IgD-negative memory B cell (primary cell): Measurements from ENCODE around the gene TMOD2. TPM values are rescaled to one million over a fixed set of nuclear protein-coding genes. Genes with fewer than 3 reads are reported as not detected.

Source experiments
- H3K27ac Mint-ChIP-seq, 3 donors: one replicate each; pipeline ENCODE4 v1.8.0; 2020 to 2022; ENCODE audit warnings: mild to moderate bottlenecking in 3 of 3, mixed read lengths in 3 of 3, moderate library complexity in 1 of 3
- H3K27me3 Mint-ChIP-seq: one replicate; pipeline ENCODE4 v1.8.0; 2021; ENCODE audit warnings: mixed read lengths
- H3K36me3 Mint-ChIP-seq: one replicate; pipeline ENCODE4 v1.8.0; 2020; ENCODE audit warnings: mild to moderate bottlenecking, mixed read lengths
- H3K4me1 Mint-ChIP-seq, 3 donors: one replicate each; pipeline ENCODE4 v1.8.0; 2020 to 2022; ENCODE audit warnings: mixed read lengths in 3 of 3, mild to moderate bottlenecking in 1 of 3
- H3K4me3 Mint-ChIP-seq, 4 donors: one replicate each; pipeline ENCODE4 v1.8.0; 2020 to 2022; ENCODE audit warnings: mild to moderate bottlenecking in 4 of 4, mixed read lengths in 4 of 4, moderate library complexity in 3 of 4
- H3K9me3 Mint-ChIP-seq, 3 donors: one replicate each; pipeline ENCODE4 v1.8.0; 2020 to 2021; ENCODE audit warnings: mixed read lengths in 3 of 3, mild to moderate bottlenecking in 1 of 3
- polyA plus RNA-seq: library from polyadenylated mRNA; unstranded; fragments of 300-500 nt; fragmentation: Illumina TruSeq; gene quantifications from one replicate; pipeline ENCODE4 v1.2.3, GENCODE V29; 2021

Gene TMOD2
- polyA plus RNA-seq, 1 donor from 2014 or later = 6.4 TPM

DNA sequence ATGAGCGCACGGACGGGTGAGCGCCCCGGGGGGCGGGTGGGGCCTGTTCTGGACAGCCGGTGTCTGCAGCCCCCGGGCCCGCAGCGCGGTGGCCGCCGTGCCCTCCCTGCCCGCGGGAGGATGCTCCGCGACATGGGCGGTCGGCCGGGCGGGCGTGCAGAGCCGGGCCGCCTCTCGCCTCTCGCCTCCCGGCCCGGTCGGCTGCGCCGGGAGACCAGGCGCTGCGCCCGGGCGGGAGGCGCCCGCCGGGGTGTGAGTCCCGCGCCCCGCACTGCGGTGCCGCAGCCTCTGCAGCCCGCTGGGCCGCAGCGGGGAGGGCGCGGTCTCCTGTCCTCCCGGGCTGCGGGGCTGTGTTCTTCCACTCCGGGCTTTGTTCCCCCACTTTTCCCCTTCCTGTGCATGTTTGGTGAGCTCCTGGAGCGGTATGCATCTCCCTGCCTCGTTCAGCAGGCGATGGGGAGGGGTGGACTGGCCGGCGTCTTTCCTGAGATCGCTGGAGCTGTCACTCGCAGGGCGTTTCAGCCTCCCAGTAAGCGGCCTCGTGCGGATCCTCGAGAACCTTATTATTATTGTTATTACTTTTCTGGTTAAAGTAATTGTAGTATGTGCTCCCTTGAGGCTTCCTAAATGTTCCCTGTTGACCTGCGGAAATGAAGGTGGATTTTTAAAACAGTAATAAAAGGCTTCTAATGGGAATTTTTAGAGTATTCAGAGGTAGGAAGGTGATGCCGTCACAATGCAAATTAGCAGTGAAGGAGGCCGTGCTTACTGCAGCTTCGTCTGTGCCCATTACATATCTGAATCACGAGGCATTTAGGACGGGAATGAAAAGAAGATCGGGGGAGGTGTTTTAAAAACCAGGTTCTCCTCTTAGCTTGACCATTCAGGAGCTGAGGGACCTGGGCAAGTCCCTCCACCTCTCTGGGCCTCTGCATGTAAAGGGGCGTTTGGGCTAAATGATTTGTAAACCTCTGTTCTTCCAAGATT lies 593 bp downstream of the TMOD2 start:
- no peaks in the 10 kb centered on the region for H3K36me3 Mint-ChIP-seq
- H3K27ac Mint-ChIP-seq = peak overlapping the region; percentile 56 to 91 (median 76)
- H3K27me3 Mint-ChIP-seq = peaks cover 2% of the 10 kb centered on the region
- H3K9me3 Mint-ChIP-seq = no peaks in the 10 kb centered on the region
- peaks cover 32 to 43% (median 36%) of the 10 kb centered on the region in 3 donors for H3K4me1 Mint-ChIP-seq
- H3K4me3 Mint-ChIP-seq = peak overlapping the region; percentile 94 to 98 (median 95)

DNA sequence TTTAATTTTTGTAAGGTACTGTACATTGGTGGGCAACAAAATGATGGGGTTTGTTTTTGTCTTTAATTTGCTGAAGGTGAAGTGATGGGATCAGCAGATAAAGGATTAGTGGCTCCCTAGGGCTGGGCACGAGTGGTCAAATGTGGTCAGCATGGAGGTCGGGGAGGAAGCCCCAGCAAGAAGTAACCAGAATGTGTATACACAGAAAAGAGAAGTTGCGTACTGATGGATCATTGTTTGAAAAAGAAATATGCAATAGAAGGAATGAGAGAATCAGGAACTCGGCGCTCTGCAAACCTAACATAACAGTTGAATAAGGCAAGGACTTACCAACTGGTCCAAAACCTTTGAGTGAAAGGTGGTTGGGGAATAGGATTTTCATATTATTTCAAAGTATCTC lies 1.5 kb downstream of the TMOD2 start:
- H3K27me3 Mint-ChIP-seq = peaks cover 2% of the 10 kb centered on the region
- peak overlapping the region in 3 of 4 donors; percentile 80 to 95 (median 95) for H3K4me3 Mint-ChIP-seq
- no peaks in the 10 kb centered on the region for H3K36me3 Mint-ChIP-seq
- no peak overlapping the region for H3K27ac Mint-ChIP-seq
- no peaks in the 10 kb centered on the region for H3K9me3 Mint-ChIP-seq
- peaks cover 32 to 44% (median 36%) of the 10 kb centered on the region in 3 donors for H3K4me1 Mint-ChIP-seq

DNA sequence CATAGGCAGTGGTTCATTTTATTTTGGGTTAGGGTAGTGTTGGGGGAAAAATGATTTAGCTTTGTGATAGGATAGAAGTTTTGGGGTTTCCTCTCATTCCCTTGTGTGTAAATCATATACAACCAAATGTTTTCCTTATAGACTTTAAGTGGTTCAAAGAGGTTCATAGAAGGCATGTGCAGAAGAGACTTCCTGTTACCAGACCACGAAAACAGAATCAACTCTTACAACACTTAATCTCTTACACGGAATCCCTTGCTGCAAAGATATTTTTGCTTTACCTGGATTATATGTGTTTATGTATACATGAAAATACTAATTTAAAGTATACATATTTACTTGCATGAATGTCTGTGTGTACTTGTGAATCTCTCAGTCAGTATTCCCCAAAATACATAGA lies 2.9 kb downstream of the TMOD2 start:
- Mint-ChIP-seq H3K27me3 (peaks cover 2% of the 10 kb centered on the region), H3K4me3 (peak overlapping the region in 2 of 4 donors; percentile 67 to 75), H3K36me3 (peaks cover 2% of the 10 kb centered on the region), H3K4me1 (peaks cover 30 to 43% (median 37%) of the 10 kb centered on the region in 3 donors), H3K27ac (no peak overlapping the region), H3K9me3 (no peaks in the 10 kb centered on the region)

DNA sequence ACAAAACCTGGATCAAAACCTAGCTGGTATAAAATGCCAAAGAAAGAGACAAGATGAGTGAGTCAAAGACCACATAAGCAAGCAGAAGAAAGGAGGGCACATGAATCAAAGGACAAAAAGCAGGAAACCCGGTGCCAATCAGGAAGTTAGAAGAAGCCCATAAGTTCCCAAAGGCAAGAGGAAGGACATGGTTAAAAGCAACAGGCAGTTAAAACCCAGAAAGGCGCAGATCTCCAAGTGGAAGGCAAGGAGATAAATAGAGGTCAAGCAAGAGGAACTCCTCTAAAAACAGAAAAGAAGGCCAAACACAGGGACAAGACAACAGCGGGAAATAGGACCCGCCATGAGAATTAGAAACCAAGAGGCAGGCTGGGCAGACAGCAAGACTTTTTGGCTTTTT lies 4.4 kb downstream of the TMOD2 start:
- H3K36me3 Mint-ChIP-seq = peaks cover 3% of the 10 kb centered on the region
- no peak overlapping the region for H3K27ac Mint-ChIP-seq
- no peak overlapping the region for H3K4me3 Mint-ChIP-seq
- peaks cover 22 to 29% (median 25%) of the 10 kb centered on the region in 3 donors for H3K4me1 Mint-ChIP-seq
- peaks cover 2% of the 10 kb centered on the region for H3K27me3 Mint-ChIP-seq
- no peaks in the 10 kb centered on the region for H3K9me3 Mint-ChIP-seq

DNA sequence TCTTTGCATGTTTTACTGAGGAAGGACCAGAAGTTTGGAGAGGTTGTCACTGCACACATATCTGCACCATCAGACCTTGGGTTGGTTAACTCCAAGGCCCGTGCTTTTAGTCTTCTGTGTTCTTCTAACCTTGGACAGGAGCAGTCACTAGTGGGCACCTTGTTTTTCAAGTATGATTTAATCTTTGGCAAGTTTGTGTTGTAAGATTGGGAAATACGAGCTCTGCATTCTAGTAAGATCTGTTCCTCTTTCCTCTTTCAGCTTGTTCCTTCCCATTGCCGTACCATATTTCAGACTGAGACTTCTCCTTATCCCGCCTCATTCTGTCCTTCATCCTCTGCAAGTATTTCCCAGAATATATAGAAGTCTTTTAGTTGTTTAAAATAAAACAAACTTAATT lies 5.1 kb downstream of the TMOD2 start:
- no peaks in the 10 kb centered on the region for H3K27me3 Mint-ChIP-seq
- peaks cover 3% of the 10 kb centered on the region for H3K36me3 Mint-ChIP-seq
- H3K9me3 Mint-ChIP-seq = no peaks in the 10 kb centered on the region
- peak overlapping the region in 1 of 4 donors; percentile 48 for H3K4me3 Mint-ChIP-seq
- H3K4me1 Mint-ChIP-seq = peaks cover 18 to 29% (median 22%) of the 10 kb centered on the region in 3 donors
- H3K27ac Mint-ChIP-seq = no peak overlapping the region

DNA sequence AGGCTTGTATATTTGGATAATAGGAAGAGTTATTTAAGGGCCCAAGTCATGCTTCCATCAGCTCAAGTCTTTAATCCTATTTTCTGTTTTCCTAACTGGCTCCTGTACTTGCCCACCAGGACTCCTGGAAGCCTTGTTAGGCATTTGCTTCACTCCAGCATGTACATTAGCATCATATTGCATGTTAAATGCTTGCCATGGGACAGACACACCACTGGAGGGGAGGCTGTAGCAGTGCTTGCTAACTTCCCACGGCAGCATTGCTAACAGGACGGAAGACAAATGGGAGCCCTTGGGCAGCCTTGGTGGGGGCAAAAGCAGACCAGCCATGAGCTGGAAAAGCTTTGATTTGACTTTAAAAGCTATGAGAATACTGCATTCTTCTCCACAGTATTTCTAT lies 6.1 kb downstream of the TMOD2 start:
- Mint-ChIP-seq H3K4me3 (no peak overlapping the region), H3K27ac (no peak overlapping the region), H3K27me3 (no peaks in the 10 kb centered on the region), H3K4me1 (peaks cover 15 to 26% (median 17%) of the 10 kb centered on the region in 3 donors), H3K9me3 (no peaks in the 10 kb centered on the region), H3K36me3 (peaks cover 3% of the 10 kb centered on the region)

DNA sequence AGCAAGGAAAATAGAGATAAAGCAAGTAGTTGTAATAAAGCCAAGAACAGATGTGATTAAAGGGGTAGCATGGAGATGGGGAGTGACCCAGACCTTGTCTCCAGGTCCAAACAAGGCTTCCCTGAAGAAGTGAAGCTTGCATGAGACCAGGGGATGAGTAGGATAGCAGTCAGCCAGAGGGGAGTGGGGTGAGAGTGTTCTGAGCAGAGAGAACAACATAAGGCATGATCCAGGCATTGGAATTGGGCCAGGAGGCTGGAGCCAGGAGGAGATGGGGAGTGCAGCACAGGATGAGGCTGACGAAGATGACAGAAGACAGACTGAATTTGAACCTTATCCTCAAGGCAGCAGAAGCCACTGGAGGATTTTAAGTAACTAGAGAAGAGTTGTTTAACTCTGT lies 7.2 kb downstream of the TMOD2 start:
- Mint-ChIP-seq H3K4me1 (peaks cover 6 to 17% (median 14%) of the 10 kb centered on the region in 3 donors), H3K36me3 (peaks cover 3% of the 10 kb centered on the region), H3K4me3 (no peak overlapping the region), H3K27me3 (no peaks in the 10 kb centered on the region), H3K9me3 (no peaks in the 10 kb centered on the region), H3K27ac (peak overlapping the region in 1 of 3 donors; percentile 54)

DNA sequence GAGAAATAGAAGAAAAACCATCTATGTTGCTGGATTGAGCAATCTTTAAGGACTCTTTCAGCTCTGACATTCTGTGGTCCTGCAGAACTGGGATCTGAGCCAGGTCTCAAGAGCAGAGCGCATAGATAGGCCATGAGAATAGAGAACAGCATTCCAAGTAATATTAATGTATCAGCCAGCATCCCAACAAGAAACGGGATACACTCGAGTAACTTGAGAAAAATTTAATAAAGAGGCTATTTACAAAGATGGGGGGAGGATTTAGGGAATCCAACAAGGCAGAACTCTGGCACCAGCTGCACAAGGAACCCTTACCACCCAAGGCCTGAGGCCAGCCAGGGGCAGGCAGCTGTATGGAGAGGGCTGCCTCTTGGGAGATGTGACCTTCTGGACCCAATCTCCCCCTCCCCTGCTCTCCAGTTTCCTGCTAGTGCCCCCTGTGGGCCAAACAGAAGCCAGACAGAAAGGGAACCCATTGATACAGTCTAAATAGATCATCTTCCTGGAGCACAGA lies 8.2 kb downstream of the TMOD2 start:
- Mint-ChIP-seq H3K27me3 (no peaks in the 10 kb centered on the region), H3K4me3 (no peak overlapping the region), H3K36me3 (peaks cover 3% of the 10 kb centered on the region), H3K9me3 (no peaks in the 10 kb centered on the region), H3K27ac (no peak overlapping the region), H3K4me1 (peaks cover 5 to 13% (median 12%) of the 10 kb centered on the region in 3 donors)

DNA sequence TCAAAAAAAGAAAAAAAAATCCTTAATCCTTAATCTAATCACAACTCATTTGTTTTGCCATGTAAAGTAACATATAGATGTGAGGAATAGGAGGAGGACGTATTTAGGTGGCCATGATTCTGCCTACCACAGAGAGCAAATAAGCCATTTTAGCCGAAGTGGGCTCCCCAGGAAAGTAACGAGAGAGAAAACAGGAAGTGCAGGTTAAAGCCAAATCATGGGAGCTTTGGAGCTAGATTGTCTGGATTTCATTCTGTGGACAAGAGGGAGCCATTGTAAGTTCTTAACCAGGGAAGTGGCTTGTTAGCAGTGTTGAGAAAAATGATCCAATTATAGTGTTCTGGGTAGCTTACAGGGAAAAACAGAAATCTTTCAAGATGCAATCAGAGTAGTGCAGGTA lies 9.4 kb downstream of the TMOD2 start:
- H3K27ac Mint-ChIP-seq = peak overlapping the region in 1 of 3 donors; percentile 79
- no peaks in the 10 kb centered on the region for H3K27me3 Mint-ChIP-seq
- peaks cover 3% of the 10 kb centered on the region for H3K36me3 Mint-ChIP-seq
- no peak overlapping the region for H3K4me3 Mint-ChIP-seq
- peaks cover 10 to 17% (median 10%) of the 10 kb centered on the region in 3 donors for H3K4me1 Mint-ChIP-seq
- H3K9me3 Mint-ChIP-seq = no peaks in the 10 kb centered on the region

DNA sequence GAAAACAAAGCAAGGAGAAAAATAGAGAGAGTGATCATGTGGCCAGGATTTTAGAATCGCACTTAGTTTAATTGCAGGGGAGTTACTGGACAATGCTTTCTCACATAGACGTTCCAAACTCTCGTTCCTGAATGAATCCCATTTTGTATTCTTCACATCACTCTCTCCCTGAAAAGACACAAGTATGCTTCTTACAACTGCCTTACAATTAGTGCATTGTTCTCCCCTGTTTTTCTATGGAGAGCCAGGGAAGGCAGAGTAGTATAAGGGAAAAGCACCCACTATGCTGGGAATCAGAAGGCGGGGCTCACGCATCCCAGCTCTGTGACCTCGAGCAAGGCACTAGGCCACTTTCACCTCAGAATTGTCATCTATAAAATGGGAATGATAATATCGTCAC lies 14.4 kb downstream of the TMOD2 start:
- Mint-ChIP-seq H3K9me3 (no peaks in the 10 kb centered on the region), H3K27me3 (no peaks in the 10 kb centered on the region), H3K4me3 (no peak overlapping the region), H3K4me1 (peaks cover 16 to 24% (median 19%) of the 10 kb centered on the region in 3 donors), H3K36me3 (peaks cover 17% of the 10 kb centered on the region), H3K27ac (peak overlapping the region in 1 of 3 donors; percentile 36)

DNA sequence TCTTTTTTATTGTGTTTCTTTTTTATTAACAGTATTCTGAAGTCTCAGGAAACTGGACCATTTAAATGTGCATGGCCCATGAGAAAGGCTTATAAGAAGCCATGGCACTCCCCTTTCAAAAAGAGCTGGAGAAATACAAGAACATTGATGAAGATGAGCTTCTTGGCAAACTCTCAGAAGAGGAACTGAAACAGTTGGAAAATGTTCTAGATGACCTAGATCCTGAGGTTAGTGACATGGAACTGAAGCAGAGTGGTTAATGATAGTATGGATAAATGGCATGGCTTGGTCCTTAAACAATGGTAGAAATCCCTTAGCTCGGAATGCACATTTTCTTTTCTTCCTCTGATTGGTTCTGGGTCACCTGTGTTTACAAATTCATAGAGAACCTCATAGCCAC lies 14.9 kb downstream of the TMOD2 start:
- peak overlapping the region in 1 of 4 donors; percentile 49 for H3K4me3 Mint-ChIP-seq
- H3K36me3 Mint-ChIP-seq = peaks cover 17% of the 10 kb centered on the region
- H3K9me3 Mint-ChIP-seq = no peaks in the 10 kb centered on the region
- H3K27ac Mint-ChIP-seq = no peak overlapping the region
- H3K27me3 Mint-ChIP-seq = no peaks in the 10 kb centered on the region
- peaks cover 16 to 20% (median 18%) of the 10 kb centered on the region in 3 donors for H3K4me1 Mint-ChIP-seq

DNA sequence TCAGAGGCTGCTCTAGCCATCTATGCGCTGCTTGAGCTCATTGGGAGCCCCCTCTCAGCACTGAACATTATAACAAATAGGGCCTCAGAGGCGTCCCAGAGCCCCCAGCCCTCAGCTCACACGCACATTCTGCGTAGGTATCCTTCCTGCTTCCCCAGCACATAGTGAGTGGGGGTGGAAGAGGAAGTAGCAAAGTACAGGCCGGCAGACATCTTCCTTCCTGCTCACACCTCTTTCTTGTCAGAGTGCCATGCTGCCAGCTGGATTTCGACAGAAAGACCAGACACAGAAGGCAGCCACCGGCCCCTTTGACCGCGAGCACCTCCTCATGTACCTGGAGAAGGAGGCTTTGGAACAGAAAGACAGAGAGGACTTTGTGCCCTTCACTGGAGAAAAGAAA lies 16.6 kb downstream of the TMOD2 start:
- Mint-ChIP-seq H3K4me3 (peak overlapping the region in 3 of 4 donors; percentile 38 to 49 (median 44)), H3K27me3 (no peaks in the 10 kb centered on the region), H3K4me1 (peaks cover 16 to 20% (median 18%) of the 10 kb centered on the region in 3 donors), H3K36me3 (peaks cover 17% of the 10 kb centered on the region), H3K27ac (peak overlapping the region; percentile 41 to 88 (median 59)), H3K9me3 (no peaks in the 10 kb centered on the region)

DNA sequence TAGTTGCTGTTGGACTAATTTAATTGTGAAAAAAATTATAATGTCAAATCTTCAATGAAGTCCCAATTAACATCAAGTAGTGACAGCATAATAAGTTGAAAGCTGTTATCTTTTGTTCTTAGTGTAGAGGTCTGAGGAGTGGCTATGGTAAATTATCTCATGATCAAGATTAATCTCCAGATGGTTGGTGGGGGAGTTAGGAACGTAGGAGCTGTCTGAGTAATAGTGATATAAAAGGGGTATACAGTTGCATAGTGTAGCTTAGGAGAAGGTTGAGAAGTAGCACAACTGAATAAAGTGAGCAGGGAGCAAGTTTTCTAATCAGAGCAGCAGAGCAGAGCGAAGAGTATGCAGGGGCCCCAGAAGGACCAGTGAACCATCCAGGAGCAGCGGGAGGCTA lies 19.5 kb downstream of the TMOD2 start:
- Mint-ChIP-seq H3K36me3 (peaks cover 18% of the 10 kb centered on the region), H3K27me3 (no peaks in the 10 kb centered on the region), H3K27ac (no peak overlapping the region), H3K4me3 (no peak overlapping the region), H3K4me1 (peaks cover 13 to 16% (median 15%) of the 10 kb centered on the region in 3 donors), H3K9me3 (no peaks in the 10 kb centered on the region)

DNA sequence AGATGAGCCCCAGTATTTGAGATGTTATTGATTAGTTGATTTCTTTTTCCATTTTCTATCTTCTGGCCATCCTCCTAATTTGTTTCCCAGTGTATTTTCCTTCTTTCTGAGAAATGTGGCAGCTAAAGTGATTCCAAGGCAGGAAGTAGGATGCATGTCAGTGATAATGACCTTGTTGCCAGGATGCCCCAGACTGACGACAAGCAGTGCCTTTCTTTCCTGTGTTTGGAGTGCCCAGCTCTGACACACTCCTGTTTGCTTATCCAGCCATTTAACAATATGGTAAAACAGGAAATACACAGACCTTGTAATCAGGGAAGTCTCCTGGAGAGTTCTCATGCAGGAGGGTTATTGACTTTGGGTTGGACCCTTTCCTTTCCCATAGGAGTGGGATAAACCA lies 20.4 kb downstream of the TMOD2 start:
- H3K36me3 Mint-ChIP-seq = peaks cover 18% of the 10 kb centered on the region
- peaks cover 12 to 18% (median 15%) of the 10 kb centered on the region in 3 donors for H3K4me1 Mint-ChIP-seq
- no peaks in the 10 kb centered on the region for H3K27me3 Mint-ChIP-seq
- H3K9me3 Mint-ChIP-seq = no peaks in the 10 kb centered on the region
- no peak overlapping the region for H3K4me3 Mint-ChIP-seq
- no peak overlapping the region for H3K27ac Mint-ChIP-seq

DNA sequence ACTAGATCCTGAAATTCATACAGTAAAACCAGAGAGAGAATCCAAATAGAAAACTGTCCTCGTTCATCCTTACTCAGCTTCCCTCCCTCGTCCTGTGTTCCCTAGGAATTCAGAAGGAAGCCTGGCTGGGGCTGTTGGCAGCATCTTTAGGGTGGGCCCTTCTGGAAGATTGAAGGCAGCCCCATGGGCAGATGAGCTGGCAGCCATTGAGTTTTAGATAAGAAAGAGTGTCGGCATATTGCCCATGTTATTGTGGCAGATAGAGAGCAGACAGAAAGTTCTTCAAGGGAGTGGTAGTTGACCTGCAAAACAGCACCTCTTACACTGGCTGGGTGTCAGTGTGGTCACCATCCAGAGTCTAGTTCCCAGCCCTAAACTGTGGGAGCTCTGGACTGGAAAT lies 23.5 kb downstream of the TMOD2 start:
- peaks cover 3 to 10% (median 9%) of the 10 kb centered on the region in 3 donors for H3K4me1 Mint-ChIP-seq
- peak overlapping the region in 1 of 3 donors; percentile 74 for H3K27ac Mint-ChIP-seq
- peaks cover 9% of the 10 kb centered on the region for H3K36me3 Mint-ChIP-seq
- H3K27me3 Mint-ChIP-seq = no peaks in the 10 kb centered on the region
- no peaks in the 10 kb centered on the region for H3K9me3 Mint-ChIP-seq
- no peak overlapping the region for H3K4me3 Mint-ChIP-seq
